GM13976 (cell line): ENCODE results near the gene BAG3.

Source experiments
- DNase-seq: peaks from one replicate; pipeline ENCODE4 v3.0.0; 2012; ENCODE audit warnings: low spot score
- CTCF ChIP-seq: IDR thresholded peaks from 2 replicates; pipeline ENCODE4 v1.5.1; 2012; ENCODE audit warnings: borderline replicate concordance, mild to moderate bottlenecking; ENCODE audit not compliant: insufficient read depth; ENCODE audit errors: extremely low read depth, missing control alignments, control extremely low read depth
- in situ Hi-C: fragments of 300-500 bp; cut with MboI; formaldehyde crosslinking; loops from one replicate; pipeline ENCODE4 v1.12.0; 2022; ENCODE audit warnings: low sequenced_read_pairs, mixed read lengths, inconsistent platforms; ENCODE audit not compliant: unreplicated experiment

The BAG3 gene

GRCh38 chr10:119640384-119640783 lies 10.8 kb upstream of the BAG3 start:
- in situ Hi-C loops = no loop called here
- TF ChIP-seq CTCF = no peak
- no peak for DNase-seq

- TF ChIP-seq CTCF = no peak
- in situ Hi-C loops = no loop called here
- DNase-seq = no peak
These were observed 10.2 kb upstream of the BAG3 start for GRCh38 chr10:119640875-119641526.

GRCh38 chr10:119642556-119643111 lies 8.5 kb upstream of the BAG3 start:
- in situ Hi-C loops = no loop called here
- TF ChIP-seq CTCF = no peak
- DNase-seq = no peak

- no peak for DNase-seq
- no peak for TF ChIP-seq CTCF
- in situ Hi-C loops = no loop called here
These were observed 7.6 kb upstream of the BAG3 start for GRCh38 chr10:119643306-119644204.

GRCh38 chr10:119644205-119644814 lies 6.9 kb upstream of the BAG3 start:
- in situ Hi-C loops = no loop called here
- no peak for TF ChIP-seq CTCF
- no peak for DNase-seq

- in situ Hi-C loops = no loop called here
- DNase-seq = no peak
- TF ChIP-seq CTCF = no peak
These were observed 6.2 kb upstream of the BAG3 start for GRCh38 chr10:119644994-119645393.
